Neural crest cell (in vitro differentiated cells): ENCODE data around the gene ACAP3. TPM values are rescaled to one million over a fixed set of nuclear protein-coding genes. Genes with fewer than 3 reads are reported as not detected.
A peak's percentile ranks its signal among the peaks of the same experiment; 100 is the strongest.

Experiments
- DNase-seq: peaks from one replicate; pipeline ENCODE4 v3.0.0; 2021; ENCODE audit warnings: low read depth, mixed read lengths, low spot score
- H3K27ac Mint-ChIP-seq: one replicate; pipeline ENCODE4 v1.8.0; 2021; ENCODE audit warnings: mild to moderate bottlenecking, mixed read lengths; ENCODE audit not compliant: unreplicated experiment
- H3K27me3 Mint-ChIP-seq: 2 replicates; pipeline ENCODE4 v1.8.0; 2021; ENCODE audit warnings: low read depth, mild to moderate bottlenecking, mixed read lengths
- H3K36me3 Mint-ChIP-seq: 2 replicates; pipeline ENCODE4 v1.8.0; 2021; ENCODE audit warnings: low read depth, mild to moderate bottlenecking, mixed read lengths
- H3K4me1 Mint-ChIP-seq: 2 replicates; pipeline ENCODE4 v1.8.0; 2021; ENCODE audit warnings: mixed read lengths
- H3K4me3 Mint-ChIP-seq: one replicate; pipeline ENCODE4 v1.8.0; 2021; ENCODE audit warnings: mild to moderate bottlenecking, mixed read lengths
- H3K9me3 Mint-ChIP-seq: 2 replicates; pipeline ENCODE4 v1.8.0; 2021; ENCODE audit warnings: mixed read lengths
- microRNA-seq: library from miRNA; unstranded; fragments of <30 nt; microRNA quantifications from one replicate; pipeline ENCODE4, GENCODE V29; 2020
- total RNA-seq: library from RNA; stranded (reverse); gene quantifications from 2 replicates; pipeline ENCODE4 v1.2.1, GENCODE V29; 2021
- TF ChIP-seq, protein P1 (sequence below): fragments of 200-600 bp; sonication (generic); conservative IDR thresholded peaks from 2 replicates; pipeline ENCODE4 v1.5.0; 2021; ENCODE audit warnings: antibody characterized with exemption, mild to moderate bottlenecking

ACAP3 gene
- total RNA-seq, 1 donor from 2014 or later = 124 TPM

DNA sequence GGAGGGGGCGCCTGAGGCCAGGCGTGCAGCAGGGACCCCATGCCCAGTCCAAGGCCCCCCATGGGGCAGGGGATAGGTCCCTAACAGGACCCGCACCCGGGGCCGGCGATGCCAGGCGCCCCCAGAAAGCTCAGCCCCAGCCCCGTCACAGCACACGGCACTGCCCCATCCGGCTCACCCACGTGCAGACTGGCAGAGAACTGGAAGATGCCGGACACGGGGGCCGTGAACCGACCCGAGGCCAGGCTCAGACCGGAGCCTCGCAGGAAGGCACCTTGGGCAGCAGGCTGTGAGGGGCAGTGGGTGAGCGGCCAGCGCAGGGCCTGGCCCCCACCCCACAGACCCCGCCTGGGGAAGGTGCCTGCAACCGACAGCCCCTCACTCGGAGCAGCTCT is 64.5 kb downstream of the ACAP3 start:
- H3K4me1 Mint-ChIP-seq = no peaks in the 10 kb centered on the region
- H3K27ac Mint-ChIP-seq = no peak overlapping the region
- peaks cover 18% of the 10 kb centered on the region for H3K27me3 Mint-ChIP-seq
- DNase-seq = no peak
- no peaks in the 10 kb centered on the region for H3K36me3 Mint-ChIP-seq
- TF ChIP-seq, protein P1, sequence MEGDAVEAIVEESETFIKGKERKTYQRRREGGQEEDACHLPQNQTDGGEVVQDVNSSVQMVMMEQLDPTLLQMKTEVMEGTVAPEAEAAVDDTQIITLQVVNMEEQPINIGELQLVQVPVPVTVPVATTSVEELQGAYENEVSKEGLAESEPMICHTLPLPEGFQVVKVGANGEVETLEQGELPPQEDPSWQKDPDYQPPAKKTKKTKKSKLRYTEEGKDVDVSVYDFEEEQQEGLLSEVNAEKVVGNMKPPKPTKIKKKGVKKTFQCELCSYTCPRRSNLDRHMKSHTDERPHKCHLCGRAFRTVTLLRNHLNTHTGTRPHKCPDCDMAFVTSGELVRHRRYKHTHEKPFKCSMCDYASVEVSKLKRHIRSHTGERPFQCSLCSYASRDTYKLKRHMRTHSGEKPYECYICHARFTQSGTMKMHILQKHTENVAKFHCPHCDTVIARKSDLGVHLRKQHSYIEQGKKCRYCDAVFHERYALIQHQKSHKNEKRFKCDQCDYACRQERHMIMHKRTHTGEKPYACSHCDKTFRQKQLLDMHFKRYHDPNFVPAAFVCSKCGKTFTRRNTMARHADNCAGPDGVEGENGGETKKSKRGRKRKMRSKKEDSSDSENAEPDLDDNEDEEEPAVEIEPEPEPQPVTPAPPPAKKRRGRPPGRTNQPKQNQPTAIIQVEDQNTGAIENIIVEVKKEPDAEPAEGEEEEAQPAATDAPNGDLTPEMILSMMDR = no peak
- H3K9me3 Mint-ChIP-seq = no peaks in the 10 kb centered on the region
- H3K4me3 Mint-ChIP-seq = no peak overlapping the region

- no peaks in the 10 kb centered on the region for H3K9me3 Mint-ChIP-seq
- DNase-seq = no peak
- H3K27ac Mint-ChIP-seq = no peak overlapping the region
- H3K27me3 Mint-ChIP-seq = peaks cover 14% of the 10 kb centered on the region
- no peaks in the 10 kb centered on the region for H3K36me3 Mint-ChIP-seq
- TF ChIP-seq, protein P1 = no peak
- no peak overlapping the region for H3K4me3 Mint-ChIP-seq
- H3K4me1 Mint-ChIP-seq = no peaks in the 10 kb centered on the region
Measured at GRCh38 chr1:1242461-1243265, 65.1 kb downstream of the ACAP3 start.

Small RNA genes lying within 50 kb of the gene (microRNA-seq; reads per million reads assigned to microRNA genes)
- gene MIR6726 = 13.6 reads per million, percentile 29 among the genes with 10 or more reads in this experiment
- 1.8 reads per million for gene MIR6727
- 3.0 reads per million for gene MIR6808

Other genes with a start within 250 kb of the ACAP3 start
- gene RNF223, start 233.6 kb downstream of the ACAP3 start, total RNA-seq = not detected in 2 replicates
- gene C1orf159, start 191.8 kb downstream of the ACAP3 start, total RNA-seq = 26.1 and 26.2 TPM in 2 replicates
- gene TTLL10, start 134.1 kb downstream of the ACAP3 start, total RNA-seq = not detected in 2 replicates
- not detected in 2 replicates for gene TNFRSF18, start 101.3 kb downstream of the ACAP3 start, total RNA-seq
- gene TNFRSF4, start 93.8 kb downstream of the ACAP3 start, total RNA-seq = 0.19 and 0.20 TPM in 2 replicates
- gene SDF4, start 75.9 kb downstream of the ACAP3 start, total RNA-seq = 76.1 and 93.8 TPM in 2 replicates
- gene B3GALT6, start 75.7 kb downstream of the ACAP3 start, total RNA-seq = 39.8 and 41.1 TPM in 2 replicates
- gene C1QTNF12, start 61.2 kb downstream of the ACAP3 start, total RNA-seq = 0.66 and 0.79 TPM in 2 replicates
- gene UBE2J2, start 34.1 kb downstream of the ACAP3 start, total RNA-seq = 77.0 and 80.8 TPM in 2 replicates
- gene SCNN1D, start 27.5 kb downstream of the ACAP3 start, total RNA-seq = 5.9 and 10.8 TPM in 2 replicates
- gene PUSL1, start 667 bp upstream of the ACAP3 start, total RNA-seq = 26.3 and 27.9 TPM in 2 replicates
- 137 and 160 TPM in 2 replicates for gene INTS11, start 16.7 kb upstream of the ACAP3 start, total RNA-seq
- 18.9 and 19.8 TPM in 2 replicates for gene CPTP, start 16.9 kb upstream of the ACAP3 start, total RNA-seq
- 0.64 and 0.68 TPM in 2 replicates for gene TAS1R3, start 23.4 kb upstream of the ACAP3 start, total RNA-seq
- 63.4 and 66.7 TPM in 2 replicates for gene DVL1, start 41.5 kb upstream of the ACAP3 start, total RNA-seq
- 5.0 and 5.8 TPM in 2 replicates for gene MXRA8, start 50.6 kb upstream of the ACAP3 start, total RNA-seq
- gene AURKAIP1, start 67.3 kb upstream of the ACAP3 start, total RNA-seq = 127 and 128 TPM in 2 replicates
- 249 and 261 TPM in 2 replicates for gene CCNL2, start 91.4 kb upstream of the ACAP3 start, total RNA-seq
- 113 and 117 TPM in 2 replicates for gene MRPL20, start 99.4 kb upstream of the ACAP3 start, total RNA-seq
- 0.66 and 0.89 TPM in 2 replicates for gene ANKRD65, start 113.3 kb upstream of the ACAP3 start, total RNA-seq
- gene VWA1, start 127.8 kb upstream of the ACAP3 start, total RNA-seq = 8.9 and 9.6 TPM in 2 replicates
- gene ATAD3C, start 141.8 kb upstream of the ACAP3 start, total RNA-seq = 0.23 and 0.41 TPM in 2 replicates
- gene ATAD3B, start 163.8 kb upstream of the ACAP3 start, total RNA-seq = 45.1 and 50.0 TPM in 2 replicates
- 54.4 and 58.0 TPM in 2 replicates for gene ATAD3A, start 204.2 kb upstream of the ACAP3 start, total RNA-seq
- gene TMEM240, start 232.7 kb upstream of the ACAP3 start, total RNA-seq = 13.4 and 16.9 TPM in 2 replicates